ENCODE results near the gene PCTP. TPM values are rescaled to one million over a fixed set of nuclear protein-coding genes. Genes with fewer than 3 reads are reported as not detected.

PCTP gene
- total RNA-seq, 2 donors from 2014 or later: 10.5 to 19.8 TPM

- Mint-ChIP-seq H3K27me3 (peaks cover 8 to 12% of the 10 kb centered on the region in 2 donors), H3K9me3 (peaks cover 7% of the 10 kb centered on the region), H3K27ac (no peak overlapping the region), H3K36me3 (no peaks in the 10 kb centered on the region), H3K4me3 (no peak overlapping the region), H3K4me1 (ENCODE audit: low read depth in 2 of 2) (no peaks in the 10 kb centered on the region)
- DNase-seq (ENCODE audit: low spot score) (no peak), ATAC-seq (no peak)
These were observed 63.1 kb downstream of the PCTP start for GRCh38 chr17:55813944-55814343.

GRCh38 chr17:55814377-55814776 lies 63.5 kb downstream of the PCTP start:
- no peaks in the 10 kb centered on the region for H3K36me3 Mint-ChIP-seq
- peaks cover 8 to 12% of the 10 kb centered on the region in 2 donors for H3K27me3 Mint-ChIP-seq
- no peak overlapping the region for H3K4me3 Mint-ChIP-seq

DNA sequence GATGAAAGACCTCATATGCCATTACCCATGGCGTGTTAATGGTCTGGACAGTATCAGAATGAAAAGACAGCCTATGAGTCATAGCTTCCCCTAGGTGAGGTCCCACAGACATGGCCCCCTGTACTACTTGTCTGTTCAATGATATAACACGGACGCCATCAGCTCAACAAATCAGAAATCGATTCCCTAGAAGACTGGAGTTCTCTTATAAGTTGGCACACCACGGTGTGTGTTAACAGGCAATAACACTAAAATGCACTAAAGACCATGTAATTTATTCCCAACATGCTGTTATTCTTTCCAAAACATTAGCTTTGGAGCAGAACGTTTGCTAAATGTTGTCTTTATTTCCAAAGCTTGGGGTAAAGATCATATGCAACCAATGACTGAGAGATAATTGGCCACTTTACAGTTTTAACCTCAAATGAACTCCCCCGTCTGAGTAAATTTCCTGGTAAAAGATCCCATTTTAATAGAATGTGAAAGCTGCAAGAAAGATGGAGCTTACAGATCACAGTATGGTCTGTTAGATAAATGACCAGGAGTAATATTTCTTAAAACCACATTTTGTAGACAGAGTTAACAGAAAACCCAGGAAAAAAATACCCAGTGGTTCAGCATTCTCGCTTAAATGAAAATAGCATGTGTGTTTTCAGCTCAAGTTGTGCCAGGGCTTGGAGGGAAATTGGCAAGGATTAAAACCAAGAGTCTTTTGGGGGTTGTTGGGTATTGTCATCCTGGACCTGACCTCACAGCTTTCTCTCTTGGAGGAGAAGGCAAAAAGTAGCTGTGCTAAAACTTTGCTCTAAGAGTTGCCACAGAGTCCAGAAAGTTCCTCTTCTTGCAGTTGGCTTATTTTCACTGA lies 65.9 kb downstream of the PCTP start:
- Mint-ChIP-seq H3K27me3 (peaks cover 8 to 12% of the 10 kb centered on the region in 2 donors), H3K9me3 (peaks cover 7% of the 10 kb centered on the region), H3K27ac (no peak overlapping the region), H3K4me1 (ENCODE audit: low read depth in 2 of 2) (no peaks in the 10 kb centered on the region), H3K36me3 (no peaks in the 10 kb centered on the region), H3K4me3 (no peak overlapping the region)
- ATAC-seq (no peak), DNase-seq (ENCODE audit: low spot score) (no peak)

More at GRCh38 chr17:55814377-55814776, 63.5 kb downstream of the PCTP start:
- Mint-ChIP-seq H3K9me3 (peaks cover 7% of the 10 kb centered on the region), H3K4me1 (ENCODE audit: low read depth in 2 of 2) (no peaks in the 10 kb centered on the region), H3K27ac (no peak overlapping the region)
- no peak for DNase-seq (ENCODE audit: low spot score)
- no peak for ATAC-seq

- Mint-ChIP-seq H3K36me3 (no peaks in the 10 kb centered on the region), H3K27ac (no peak overlapping the region), H3K27me3 (peaks cover 8 to 12% of the 10 kb centered on the region in 2 donors), H3K4me1 (ENCODE audit: low read depth in 2 of 2) (no peaks in the 10 kb centered on the region), H3K4me3 (no peak overlapping the region), H3K9me3 (peaks cover 9% of the 10 kb centered on the region)
- DNase-seq (ENCODE audit: low spot score) (no peak), ATAC-seq (no peak)
These were observed 66.5 kb downstream of the PCTP start for GRCh38 chr17:55817397-55817709.

DNA sequence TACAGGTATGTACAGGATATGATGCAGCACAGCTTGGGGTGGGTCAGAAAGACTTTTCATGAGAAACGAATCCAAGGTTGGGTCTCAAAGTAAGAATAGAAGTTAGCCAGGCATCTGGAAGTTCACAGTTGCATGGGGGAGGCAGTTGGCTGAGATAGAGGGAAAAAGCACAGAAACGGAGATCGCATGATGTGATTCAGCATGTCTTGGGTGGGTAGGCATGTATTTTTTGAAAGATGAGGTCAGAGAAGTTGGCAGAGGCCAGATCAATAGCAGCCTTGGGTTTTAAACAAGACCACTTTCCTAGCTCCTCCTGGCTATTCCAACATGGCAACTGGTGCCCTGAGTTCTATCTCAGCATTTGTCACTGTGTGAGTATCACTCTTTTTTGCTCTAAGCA lies 67.2 kb downstream of the PCTP start:
- H3K9me3 Mint-ChIP-seq: peaks cover 9% of the 10 kb centered on the region
- H3K27me3 Mint-ChIP-seq: peaks cover 8 to 12% of the 10 kb centered on the region in 2 donors
- H3K4me3 Mint-ChIP-seq: no peak overlapping the region
- H3K27ac Mint-ChIP-seq: no peak overlapping the region
- no peaks in the 10 kb centered on the region for H3K36me3 Mint-ChIP-seq
- H3K4me1 Mint-ChIP-seq (ENCODE audit: low read depth in 2 of 2): no peaks in the 10 kb centered on the region
- DNase-seq (ENCODE audit: low spot score): no peak
- no peak for ATAC-seq

- peaks cover 8 to 12% of the 10 kb centered on the region in 2 donors for H3K27me3 Mint-ChIP-seq
- no peak for DNase-seq (ENCODE audit: low spot score)
- H3K4me3 Mint-ChIP-seq: no peak overlapping the region
- no peak overlapping the region for H3K27ac Mint-ChIP-seq
- no peaks in the 10 kb centered on the region for H3K36me3 Mint-ChIP-seq
- no peaks in the 10 kb centered on the region for H3K4me1 Mint-ChIP-seq (ENCODE audit: low read depth in 2 of 2)
- no peak for ATAC-seq
- H3K9me3 Mint-ChIP-seq: peaks cover 9% of the 10 kb centered on the region
These were observed 67.9 kb downstream of the PCTP start for GRCh38 chr17:55818451-55819375.

DNA sequence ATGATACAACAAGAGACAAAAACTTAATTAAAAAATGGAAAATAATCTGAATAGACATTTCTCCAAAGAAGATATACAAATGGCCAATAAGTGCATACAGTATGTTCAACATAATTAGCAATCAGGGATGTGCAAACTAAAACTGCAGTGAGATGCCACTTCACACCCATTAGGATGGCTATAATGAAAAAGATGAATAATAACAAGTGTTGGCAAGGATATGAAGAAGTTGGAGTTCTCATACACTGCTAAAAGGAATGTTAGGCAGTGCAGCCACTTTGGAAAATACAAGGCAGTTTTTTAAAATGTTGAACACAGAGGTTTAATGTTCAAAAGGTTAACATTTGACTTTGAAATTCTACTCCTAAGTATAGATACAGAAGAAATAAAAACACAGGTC lies 69.8 kb downstream of the PCTP start:
- Mint-ChIP-seq H3K4me1 (ENCODE audit: low read depth in 2 of 2) (no peaks in the 10 kb centered on the region), H3K27me3 (peaks cover 8 to 12% of the 10 kb centered on the region in 2 donors), H3K27ac (no peak overlapping the region), H3K4me3 (no peak overlapping the region), H3K9me3 (peaks cover 9% of the 10 kb centered on the region), H3K36me3 (no peaks in the 10 kb centered on the region)
- ATAC-seq: no peak
- DNase-seq (ENCODE audit: low spot score): no peak

- Mint-ChIP-seq H3K4me3 (no peak overlapping the region), H3K27me3 (peaks cover 8 to 12% of the 10 kb centered on the region in 2 donors), H3K36me3 (no peaks in the 10 kb centered on the region), H3K27ac (no peak overlapping the region), H3K9me3 (peaks cover 9% of the 10 kb centered on the region), H3K4me1 (ENCODE audit: low read depth in 2 of 2) (no peaks in the 10 kb centered on the region)
- DNase-seq (ENCODE audit: low spot score) (no peak), ATAC-seq (no peak)
These were observed 71.2 kb downstream of the PCTP start for GRCh38 chr17:55822028-55822427.

- DNase-seq (ENCODE audit: low spot score): no peak
- Mint-ChIP-seq H3K4me3 (no peak overlapping the region), H3K27ac (no peak overlapping the region), H3K36me3 (no peaks in the 10 kb centered on the region), H3K9me3 (peaks cover 2% of the 10 kb centered on the region), H3K27me3 (peaks cover 0 to 7% of the 10 kb centered on the region in 2 donors), H3K4me1 (ENCODE audit: low read depth in 2 of 2) (no peaks in the 10 kb centered on the region)
- ATAC-seq: no peak
These were observed 74.4 kb downstream of the PCTP start for GRCh38 chr17:55825213-55825612.

Other genes starting within 250 kb of the PCTP start
- not detected for gene SMIM36, start 239.6 kb upstream of the PCTP start, total RNA-seq
- gene TMEM100, start 28.2 kb upstream of the PCTP start, total RNA-seq: not detected

All from natural killer cell treated with Interleukin-12 subunit alpha and Interleukin-12 subunit beta and Interleukin-15 and Interleukin-18, amount 100 ng/mL, for 72 hours (primary cell).